Heart left ventricle (tissue), 16 donors: Measurements from ENCODE around the gene UTRN. TPM values are rescaled to one million over a fixed set of nuclear protein-coding genes. Genes with fewer than 3 reads are reported as not detected.

ENCODE experiments used
- ATAC-seq, 4 donors: fragments of 200-7000 bp; cut with Tn5 transposase; one replicate each; pipeline ENCODE4 v1.9.1; 2020 to 2022; ENCODE audit warnings: moderate library complexity in 4 of 4, mild to moderate bottlenecking in 3 of 4, moderate number of reproducible peaks in 1 of 4
- DNase-seq, 5 donors: peaks; one replicate each; pipeline ENCODE4 v3.0.0-alpha.2; 2020
- H3K27ac ChIP-seq, 12 donors: fragments of 200-600 bp; sonication (generic) in 4 of 12; one replicate each; pipeline versions ENCODE4 v1.5.0 to v1.8.0; 2016 to 2022; ENCODE audit warnings: mild to moderate bottlenecking in 2 of 12
- H3K27me3 ChIP-seq, 9 donors: fragments of 200-600 bp; sonication (generic) in 2 of 9; one replicate each; pipeline versions ENCODE4 v1.5.1 to v1.8.0; 2016 to 2022; ENCODE audit warnings: mild to moderate bottlenecking in 3 of 9
- H3K36me3 ChIP-seq, 9 donors: fragments of 200-600 bp; sonication (generic) in 2 of 9; one replicate each; pipeline versions ENCODE4 v1.5.0 to v1.8.0; 2018 to 2022; ENCODE audit warnings: mild to moderate bottlenecking in 2 of 9
- H3K4me1 ChIP-seq, 12 donors: fragments of 200-600 bp; sonication (generic) in 4 of 12; one replicate each; pipeline versions ENCODE4 v1.5.0 to v1.8.0; 2016 to 2022; ENCODE audit warnings: mild to moderate bottlenecking in 3 of 12
- H3K4me3 ChIP-seq, 12 donors: fragments of 200-600 bp; sonication (generic) in 4 of 12; one replicate each; pipeline versions ENCODE4 v1.5.0 to v1.8.0; 2017 to 2022; ENCODE audit warnings: mild to moderate bottlenecking in 9 of 12, moderate library complexity in 4 of 12
- H3K9me3 ChIP-seq, 12 donors: fragments of 200-600 bp; sonication (generic) in 4 of 12; one replicate each; pipeline versions ENCODE4 v1.5.0 to v1.8.0; 2016 to 2022; ENCODE audit warnings: mild to moderate bottlenecking in 1 of 12
- POLR2A ChIP-seq, 2 donors: fragments of 450-650 bp; IDR thresholded peaks; one replicate each; pipeline ENCODE4 v1.6.1; 2017; ENCODE audit warnings: antibody characterized with exemption in 2 of 2, mild to moderate bottlenecking in 2 of 2, moderate library complexity in 2 of 2
- WGBS, 4 donors: extraction: QIAGEN DNeasy Blood & Tissue Kit in 2 of 4; methylation state at CpG; one replicate each; pipeline versions ENCODE4 v1.1.5 to v1.1.7; 2013 to 2018; 5-methylcytosine and 5-hydroxymethylcytosine counted together
- intact Hi-C, 10 donors: fragments of 100-400 bp; cut with DNase I; formaldehyde crosslinking; loops; one replicate each; pipeline versions ENCODE4 v1.11.1 to v1.14.2; 2022
- polyA plus RNA-seq, 2 donors: library from polyadenylated mRNA; stranded (reverse); fragments of 200-250 nt; gene quantifications; one replicate each; pipeline ENCODE4 v1.2.3, GENCODE V29; 2013
- total RNA-seq, 9 donors: library from RNA; depleted of rRNA in 2 of 9; stranded (reverse); fragments of >200 nt in 2 of 9; fragmentation: NEBNext Ultra II Directional in 3 of 9; extraction: Animal tissue kit (Norgen Biotek cat#: 25700) in 3 of 9; gene quantifications; one replicate each; pipeline versions ENCODE4 v1.1.0 to v1.2.4, GENCODE V29; 2016 to 2023
- TF ChIP-seq, protein P1 (sequence below), 12 donors: fragments of 200-600 bp; sonication (generic) in 4 of 12; IDR thresholded peaks; one replicate each; pipeline versions ENCODE4 v1.5.0 to v1.8.0; 2018 to 2022; ENCODE audit warnings: antibody characterized with exemption in 12 of 12, mild to moderate bottlenecking in 5 of 12
- donor health status: ischemic (EF 13 %, LVEDD 7.1; RV severe dilation, severe dysfunction).
- donor health status: healthy with polysubstance abuse.
- donor health status: DM: no; HTN: yes; CAD: no.
- donor health status: DM: no; HTN: no; CAD: no.
- donor health status: ischemic (EF 25% LVEDD 6.9; RV normal size, moderate dysfunction).
- donor health status: ischemic (EF 25% LVEDD 5.7; RV mildly dilated, moderate dysfunction).
- donor health status: healthy.
- donor health status: DM: yes; HTN: yes; CAD: no.
- donor health status: ischemic (EF 35%, LVEDD 5.7; RV mildly dilated, moderate dysfunction).
- donor health status: nonischemic (EF 11% LVEDD 7.7; RV severe dilation, severe dysfunction).
- donor health status: DM: yes; HTN: yes; CAD: no.
- donor health status: PGD.
- donor health status: ischemic (EF 29% LVEDD 5.4; RV normal size, mild dysfunction).
- donor health status: nonischemic (EF 23%, LVEDD 6.1; RV moderate dilation, normal function).

Gene UTRN
- total and polyA plus RNA-seq, 11 donors = 13.9 to 129 (median 77.4) TPM

DNA sequence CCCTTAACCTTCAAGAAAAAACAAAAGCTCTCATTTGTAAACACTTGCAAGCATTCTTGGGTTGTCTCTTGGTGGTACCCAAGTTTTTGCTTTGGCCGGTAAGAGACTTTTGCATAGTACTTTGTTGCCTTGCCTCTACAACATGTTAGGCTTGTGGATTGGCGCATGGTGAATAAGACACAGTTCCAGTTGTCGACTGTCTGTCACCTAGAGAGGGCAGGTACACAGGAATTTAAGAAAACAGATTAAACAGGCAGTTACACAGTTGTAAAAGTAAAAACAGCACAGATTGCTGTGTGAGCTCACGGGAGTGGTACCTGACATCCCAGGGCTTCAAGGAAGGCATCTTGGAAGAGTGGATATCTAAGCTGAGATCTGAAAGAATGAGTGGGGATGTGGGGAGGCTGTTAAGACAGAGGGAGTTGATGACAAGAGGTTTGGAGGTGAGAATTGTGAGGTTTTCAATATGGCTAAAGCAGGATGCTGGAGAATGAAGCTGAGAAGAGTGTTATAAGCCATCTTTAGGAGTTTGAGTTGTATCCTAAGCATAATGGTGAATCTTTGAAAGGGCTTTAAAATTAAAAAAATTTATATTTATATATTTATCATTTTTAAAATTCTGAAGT lies 19.2 kb downstream of the UTRN start:
- Histone ChIP-seq H3K27ac (no peak overlapping the region), H3K27me3 (no peaks in the 10 kb centered on the region), H3K4me1 (peaks cover 0 to 33% (median 4%) of the 10 kb centered on the region in 12 donors), H3K36me3 (peaks cover 0 to 30% (median 19%) of the 10 kb centered on the region in 9 donors), H3K4me3 (no peak overlapping the region), H3K9me3 (no peaks in the 10 kb centered on the region)
- DNase-seq = no peak
- intact Hi-C loops = no loop called here
- TF ChIP-seq POLR2A (IDR thresholded peaks at IDR 0.05) = no peak
- TF ChIP-seq, protein P1, sequence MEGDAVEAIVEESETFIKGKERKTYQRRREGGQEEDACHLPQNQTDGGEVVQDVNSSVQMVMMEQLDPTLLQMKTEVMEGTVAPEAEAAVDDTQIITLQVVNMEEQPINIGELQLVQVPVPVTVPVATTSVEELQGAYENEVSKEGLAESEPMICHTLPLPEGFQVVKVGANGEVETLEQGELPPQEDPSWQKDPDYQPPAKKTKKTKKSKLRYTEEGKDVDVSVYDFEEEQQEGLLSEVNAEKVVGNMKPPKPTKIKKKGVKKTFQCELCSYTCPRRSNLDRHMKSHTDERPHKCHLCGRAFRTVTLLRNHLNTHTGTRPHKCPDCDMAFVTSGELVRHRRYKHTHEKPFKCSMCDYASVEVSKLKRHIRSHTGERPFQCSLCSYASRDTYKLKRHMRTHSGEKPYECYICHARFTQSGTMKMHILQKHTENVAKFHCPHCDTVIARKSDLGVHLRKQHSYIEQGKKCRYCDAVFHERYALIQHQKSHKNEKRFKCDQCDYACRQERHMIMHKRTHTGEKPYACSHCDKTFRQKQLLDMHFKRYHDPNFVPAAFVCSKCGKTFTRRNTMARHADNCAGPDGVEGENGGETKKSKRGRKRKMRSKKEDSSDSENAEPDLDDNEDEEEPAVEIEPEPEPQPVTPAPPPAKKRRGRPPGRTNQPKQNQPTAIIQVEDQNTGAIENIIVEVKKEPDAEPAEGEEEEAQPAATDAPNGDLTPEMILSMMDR (IDR thresholded peaks at IDR 0.05) = no peak
- 82 to 99% (median 96%) methylated on average over 4 of the region's 4 CpGs for WGBS, 4 donors
- ATAC-seq = no peak

DNA sequence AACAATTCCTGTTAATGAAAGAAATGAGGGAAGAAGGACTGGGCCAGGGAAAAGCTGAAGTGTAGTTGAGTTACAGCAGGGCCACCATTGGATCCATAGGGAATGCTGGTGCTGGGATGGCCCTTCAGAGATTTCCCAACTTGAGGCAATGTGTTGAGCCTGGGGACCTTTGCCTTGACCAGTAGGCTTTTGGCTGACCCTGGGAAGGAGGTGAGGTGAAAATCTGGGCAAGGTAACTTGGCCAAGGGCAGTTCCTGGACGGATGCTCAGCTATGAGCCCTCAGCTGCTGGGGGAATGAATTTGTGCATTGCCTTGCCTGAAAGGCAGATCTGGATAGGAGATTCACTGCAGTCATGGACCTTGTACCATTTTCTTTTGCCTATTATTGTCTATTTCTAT lies 20.4 kb downstream of the UTRN start:
- 82 to 92% (median 87%) methylated on average over 1 of the region's 1 CpG for WGBS, 4 donors
- intact Hi-C loops = no loop called here
- peaks cover 0 to 38% (median 25%) of the 10 kb centered on the region in 9 donors for H3K36me3 ChIP-seq
- ATAC-seq = no peak
- H3K4me1 ChIP-seq = peaks cover 0 to 27% (median 4%) of the 10 kb centered on the region in 12 donors
- TF ChIP-seq, protein P1 (IDR thresholded peaks at IDR 0.05) = no peak
- no peak for TF ChIP-seq POLR2A (IDR thresholded peaks at IDR 0.05)
- H3K4me3 ChIP-seq = no peak overlapping the region
- no peak for DNase-seq
- peak overlapping the region in 1 of 12 donors; percentile 48 for H3K27ac ChIP-seq
- H3K27me3 ChIP-seq = no peaks in the 10 kb centered on the region
- no peaks in the 10 kb centered on the region for H3K9me3 ChIP-seq

- WGBS, 4 donors = 70 to 78% (median 76%) methylated on average over 3 of the region's 3 CpGs
These were observed 20.9 kb downstream of the UTRN start for GRCh38 chr6:144305985-144306384.

DNA sequence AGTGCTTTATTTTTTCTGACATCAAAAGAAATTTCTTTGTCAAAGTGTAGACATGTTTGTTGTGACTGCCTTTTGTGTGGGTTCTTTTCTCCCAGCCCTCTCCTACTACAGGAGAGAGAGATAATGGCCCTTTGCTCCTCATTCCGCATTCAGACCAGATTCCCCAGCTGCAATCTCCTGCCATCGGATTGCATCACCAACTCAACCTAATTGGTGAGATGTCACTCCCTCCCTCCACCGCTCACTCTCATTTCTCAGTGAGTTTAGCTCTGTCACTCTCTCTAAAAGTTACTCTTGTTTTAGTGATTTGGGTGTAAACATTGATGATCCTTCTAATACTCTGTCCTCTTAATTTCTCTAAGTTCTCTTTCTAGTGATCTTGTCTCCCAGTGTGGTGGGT lies 22.7 kb downstream of the UTRN start:
- intact Hi-C loops = no loop called here
- Histone ChIP-seq H3K27me3 (no peaks in the 10 kb centered on the region), H3K27ac (no peak overlapping the region), H3K36me3 (peaks cover 0 to 30% (median 21%) of the 10 kb centered on the region in 9 donors), H3K4me1 (peaks cover 0 to 40% (median 11%) of the 10 kb centered on the region in 12 donors), H3K4me3 (no peak overlapping the region), H3K9me3 (no peaks in the 10 kb centered on the region)
- ATAC-seq (no peak), DNase-seq (no peak)
- WGBS, 4 donors = 73 to 90% (median 89%) methylated on average over 3 of the region's 3 CpGs
- TF ChIP-seq POLR2A (IDR thresholded peaks at IDR 0.05) = no peak
- TF ChIP-seq, protein P1 (IDR thresholded peaks at IDR 0.05) = no peak

More at GRCh38 chr6:144305985-144306384, 20.9 kb downstream of the UTRN start:
- intact Hi-C loops = no loop called here
- Histone ChIP-seq H3K36me3 (peaks cover 0 to 38% (median 25%) of the 10 kb centered on the region in 9 donors), H3K9me3 (no peaks in the 10 kb centered on the region), H3K27ac (peak overlapping the region in 1 of 12 donors; percentile 48), H3K4me1 (peaks cover 0 to 32% (median 4%) of the 10 kb centered on the region in 12 donors), H3K4me3 (no peak overlapping the region), H3K27me3 (no peaks in the 10 kb centered on the region)
- ATAC-seq = no peak
- no peak for DNase-seq
- no peak for TF ChIP-seq POLR2A (IDR thresholded peaks at IDR 0.05)
- TF ChIP-seq, protein P1 (IDR thresholded peaks at IDR 0.05) = no peak
